K562 (cell line): ENCODE results near the gene PGAP2. TPM values are rescaled to one million over a fixed set of nuclear protein-coding genes. Genes with fewer than 3 reads are reported as not detected.

Experiments used
- HDAC1 ChIP-seq, 2 experiments: fragments of 450-650 bp; IDR thresholded peaks; 2 replicates each; pipeline ENCODE4 v1.6.1; 2016 to 2017; ENCODE audit warnings: inconsistent platforms in 1 of 2, mild to moderate bottlenecking in 1 of 2, moderate library complexity in 1 of 2
- HIVEP1 ChIP-seq: fragments of 250-450 bp; sonication (Bioruptor Pico); IDR thresholded peaks from 2 replicates; pipeline ENCODE4 v1.4.0; 2020; ENCODE audit warnings: mild to moderate bottlenecking
- MTA2 ChIP-seq: fragments of 450-650 bp; IDR thresholded peaks from 2 replicates; pipeline ENCODE4 v1.6.1; 2016; ENCODE audit warnings: low read depth
- NCOA2 ChIP-seq, 2 experiments: fragments of 450-650 bp; IDR thresholded peaks; 2 replicates each; pipeline ENCODE4 v1.6.1; 2018; ENCODE audit warnings: mild to moderate bottlenecking in 2 of 2, moderate library complexity in 1 of 2; ENCODE audit not compliant: partially characterized antibody in 2 of 2
- RCOR1 ChIP-seq, 2 experiments: IDR thresholded peaks; 2 replicates each; pipeline ENCODE4 v1.6.1; 2012; ENCODE audit warnings: low read depth in 2 of 2, low read length in 2 of 2, borderline replicate concordance in 1 of 2, improper control_type of control experiment in 1 of 2
- RFX1 ChIP-seq: fragments of 450-650 bp; IDR thresholded peaks from 2 replicates; pipeline ENCODE4 v1.6.1; 2016; ENCODE audit warnings: mild to moderate bottlenecking, moderate library complexity
- ZNF589 ChIP-seq: fragments of 200-800 bp; sonication (Bioruptor generic); IDR thresholded peaks from 2 replicates; pipeline ENCODE4 v1.6.1; 2016; ENCODE audit warnings: low read depth, missing genetic modification characterization, missing compliant biosample characterization
- polyA plus RNA-seq, 8 experiments: library from polyadenylated mRNA; depleted of rRNA in 4 of 8; stranded (reverse) in 5 of 8; unstranded in 3 of 8; fragments of >200 nt; fragmentation: Nextera tagmentation in 2 of 8; fragmentation: Illumina TruSeq in 1 of 8; extraction: Ambion mirVana in 2 of 8; extraction: Trizol in 1 of 8; gene quantifications; 2 replicates each; pipeline versions ENCODE4 v1.2.1 to v1.2.3, GENCODE V29; 2011 to 2014; ENCODE audit warnings: inconsistent platforms in 1 of 8, missing spikeins in 1 of 8
- total RNA-seq, 7 experiments: library from RNA; depleted of rRNA in 6 of 7; stranded (reverse); fragments of >200 nt in 6 of 7; fragmentation: Illumina TruSeq in 2 of 7; extraction: Trizol in 2 of 7; gene quantifications; 2 replicates each; pipeline versions ENCODE4 v1.2.1 to v1.2.3, GENCODE V29; 2011 to 2021; ENCODE audit warnings: low replicate concordance in 1 of 7
- TF ChIP-seq, protein P1 (sequence below): fragments of 450-650 bp; IDR thresholded peaks from 2 replicates; pipeline ENCODE4 v1.6.1; 2016; ENCODE audit warnings: mild to moderate bottlenecking, moderate library complexity
- TF ChIP-seq, protein P2 (sequence below), 2 experiments: fragments of 450-650 bp in 1 of 2; sonication (generic) in 1 of 2; formaldehyde crosslinking in 1 of 2; IDR thresholded peaks in 1 of 2; conservative IDR thresholded peaks in 1 of 2; 2 replicates each; pipeline versions ENCODE4 v1.6.1 to v1.8.1; 2016 to 2023; ENCODE audit warnings: mild to moderate bottlenecking in 2 of 2, moderate library complexity in 2 of 2, inconsistent platforms in 1 of 2, missing genetic modification reagents in 1 of 2

Gene PGAP2
- total and polyA plus RNA-seq, 9 of the 15 experiments (the other 6 are each of a cell fraction or from before 2014, with no cell fraction given), result 17.9 to 47.2 (median 33.7) TPM

DNA sequence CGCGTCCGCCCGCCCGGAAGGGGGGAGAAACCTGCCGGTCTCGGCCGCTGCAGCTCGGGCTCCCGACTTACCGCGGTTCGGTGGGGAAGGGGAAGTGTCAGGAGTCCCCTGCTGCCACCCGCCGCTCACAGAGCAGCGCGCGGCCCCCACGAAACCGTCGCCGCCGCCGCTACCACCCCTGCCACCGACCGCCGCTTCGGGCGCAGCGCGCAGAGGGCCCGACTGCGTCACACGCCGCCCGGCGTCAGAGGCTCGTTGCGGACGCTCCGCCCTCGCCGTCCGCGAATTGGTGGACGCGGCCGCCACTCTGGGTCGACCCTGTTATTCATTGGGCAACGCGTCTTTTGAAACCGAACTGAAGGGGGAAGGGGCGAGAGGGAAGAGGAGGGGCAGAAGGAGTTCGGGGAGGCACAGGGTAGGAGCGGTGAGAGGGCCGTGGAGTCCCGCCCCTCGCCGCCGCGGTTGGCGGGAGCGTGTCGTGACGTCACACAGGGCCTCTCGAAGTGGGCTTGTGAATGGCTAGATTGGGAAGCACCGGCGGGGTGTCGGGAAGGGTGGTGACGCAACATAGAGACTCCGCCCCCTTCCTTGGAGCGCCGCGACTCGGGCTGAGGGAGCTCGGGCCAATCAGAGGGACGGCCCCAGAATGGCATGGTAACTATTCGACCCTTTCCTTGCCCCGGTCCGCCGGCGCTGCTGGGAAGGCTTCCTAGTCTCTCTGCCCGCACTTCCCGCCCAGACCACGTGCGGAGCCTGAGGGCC lies 10.8 kb upstream of the PGAP2 start, which contains the start of gene NUP98 (continued):
- TF ChIP-seq NCOA2 (IDR thresholded peaks at IDR 0.05; ENCODE audit: partially characterized antibody in 2 of 2), result no peak
- TF ChIP-seq HDAC1 (IDR thresholded peaks at IDR 0.05), result peak in 1 of 2 experiments; percentile 79; a peak in 2 of 4 replicates
- TF ChIP-seq RFX1, result peak; percentile 76
- TF ChIP-seq, protein P1, sequence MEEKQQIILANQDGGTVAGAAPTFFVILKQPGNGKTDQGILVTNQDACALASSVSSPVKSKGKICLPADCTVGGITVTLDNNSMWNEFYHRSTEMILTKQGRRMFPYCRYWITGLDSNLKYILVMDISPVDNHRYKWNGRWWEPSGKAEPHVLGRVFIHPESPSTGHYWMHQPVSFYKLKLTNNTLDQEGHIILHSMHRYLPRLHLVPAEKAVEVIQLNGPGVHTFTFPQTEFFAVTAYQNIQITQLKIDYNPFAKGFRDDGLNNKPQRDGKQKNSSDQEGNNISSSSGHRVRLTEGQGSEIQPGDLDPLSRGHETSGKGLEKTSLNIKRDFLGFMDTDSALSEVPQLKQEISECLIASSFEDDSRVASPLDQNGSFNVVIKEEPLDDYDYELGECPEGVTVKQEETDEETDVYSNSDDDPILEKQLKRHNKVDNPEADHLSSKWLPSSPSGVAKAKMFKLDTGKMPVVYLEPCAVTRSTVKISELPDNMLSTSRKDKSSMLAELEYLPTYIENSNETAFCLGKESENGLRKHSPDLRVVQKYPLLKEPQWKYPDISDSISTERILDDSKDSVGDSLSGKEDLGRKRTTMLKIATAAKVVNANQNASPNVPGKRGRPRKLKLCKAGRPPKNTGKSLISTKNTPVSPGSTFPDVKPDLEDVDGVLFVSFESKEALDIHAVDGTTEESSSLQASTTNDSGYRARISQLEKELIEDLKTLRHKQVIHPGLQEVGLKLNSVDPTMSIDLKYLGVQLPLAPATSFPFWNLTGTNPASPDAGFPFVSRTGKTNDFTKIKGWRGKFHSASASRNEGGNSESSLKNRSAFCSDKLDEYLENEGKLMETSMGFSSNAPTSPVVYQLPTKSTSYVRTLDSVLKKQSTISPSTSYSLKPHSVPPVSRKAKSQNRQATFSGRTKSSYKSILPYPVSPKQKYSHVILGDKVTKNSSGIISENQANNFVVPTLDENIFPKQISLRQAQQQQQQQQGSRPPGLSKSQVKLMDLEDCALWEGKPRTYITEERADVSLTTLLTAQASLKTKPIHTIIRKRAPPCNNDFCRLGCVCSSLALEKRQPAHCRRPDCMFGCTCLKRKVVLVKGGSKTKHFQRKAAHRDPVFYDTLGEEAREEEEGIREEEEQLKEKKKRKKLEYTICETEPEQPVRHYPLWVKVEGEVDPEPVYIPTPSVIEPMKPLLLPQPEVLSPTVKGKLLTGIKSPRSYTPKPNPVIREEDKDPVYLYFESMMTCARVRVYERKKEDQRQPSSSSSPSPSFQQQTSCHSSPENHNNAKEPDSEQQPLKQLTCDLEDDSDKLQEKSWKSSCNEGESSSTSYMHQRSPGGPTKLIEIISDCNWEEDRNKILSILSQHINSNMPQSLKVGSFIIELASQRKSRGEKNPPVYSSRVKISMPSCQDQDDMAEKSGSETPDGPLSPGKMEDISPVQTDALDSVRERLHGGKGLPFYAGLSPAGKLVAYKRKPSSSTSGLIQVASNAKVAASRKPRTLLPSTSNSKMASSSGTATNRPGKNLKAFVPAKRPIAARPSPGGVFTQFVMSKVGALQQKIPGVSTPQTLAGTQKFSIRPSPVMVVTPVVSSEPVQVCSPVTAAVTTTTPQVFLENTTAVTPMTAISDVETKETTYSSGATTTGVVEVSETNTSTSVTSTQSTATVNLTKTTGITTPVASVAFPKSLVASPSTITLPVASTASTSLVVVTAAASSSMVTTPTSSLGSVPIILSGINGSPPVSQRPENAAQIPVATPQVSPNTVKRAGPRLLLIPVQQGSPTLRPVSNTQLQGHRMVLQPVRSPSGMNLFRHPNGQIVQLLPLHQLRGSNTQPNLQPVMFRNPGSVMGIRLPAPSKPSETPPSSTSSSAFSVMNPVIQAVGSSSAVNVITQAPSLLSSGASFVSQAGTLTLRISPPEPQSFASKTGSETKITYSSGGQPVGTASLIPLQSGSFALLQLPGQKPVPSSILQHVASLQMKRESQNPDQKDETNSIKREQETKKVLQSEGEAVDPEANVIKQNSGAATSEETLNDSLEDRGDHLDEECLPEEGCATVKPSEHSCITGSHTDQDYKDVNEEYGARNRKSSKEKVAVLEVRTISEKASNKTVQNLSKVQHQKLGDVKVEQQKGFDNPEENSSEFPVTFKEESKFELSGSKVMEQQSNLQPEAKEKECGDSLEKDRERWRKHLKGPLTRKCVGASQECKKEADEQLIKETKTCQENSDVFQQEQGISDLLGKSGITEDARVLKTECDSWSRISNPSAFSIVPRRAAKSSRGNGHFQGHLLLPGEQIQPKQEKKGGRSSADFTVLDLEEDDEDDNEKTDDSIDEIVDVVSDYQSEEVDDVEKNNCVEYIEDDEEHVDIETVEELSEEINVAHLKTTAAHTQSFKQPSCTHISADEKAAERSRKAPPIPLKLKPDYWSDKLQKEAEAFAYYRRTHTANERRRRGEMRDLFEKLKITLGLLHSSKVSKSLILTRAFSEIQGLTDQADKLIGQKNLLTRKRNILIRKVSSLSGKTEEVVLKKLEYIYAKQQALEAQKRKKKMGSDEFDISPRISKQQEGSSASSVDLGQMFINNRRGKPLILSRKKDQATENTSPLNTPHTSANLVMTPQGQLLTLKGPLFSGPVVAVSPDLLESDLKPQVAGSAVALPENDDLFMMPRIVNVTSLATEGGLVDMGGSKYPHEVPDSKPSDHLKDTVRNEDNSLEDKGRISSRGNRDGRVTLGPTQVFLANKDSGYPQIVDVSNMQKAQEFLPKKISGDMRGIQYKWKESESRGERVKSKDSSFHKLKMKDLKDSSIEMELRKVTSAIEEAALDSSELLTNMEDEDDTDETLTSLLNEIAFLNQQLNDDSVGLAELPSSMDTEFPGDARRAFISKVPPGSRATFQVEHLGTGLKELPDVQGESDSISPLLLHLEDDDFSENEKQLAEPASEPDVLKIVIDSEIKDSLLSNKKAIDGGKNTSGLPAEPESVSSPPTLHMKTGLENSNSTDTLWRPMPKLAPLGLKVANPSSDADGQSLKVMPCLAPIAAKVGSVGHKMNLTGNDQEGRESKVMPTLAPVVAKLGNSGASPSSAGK, result no peak; the same call in 1 of the 2 replicates
- TF ChIP-seq RCOR1 (IDR thresholded peaks at IDR 0.05; ENCODE audit: borderline replicate concordance in 1 of 2, low read depth in 2 of 2, low read length in 2 of 2), result no peak
- TF ChIP-seq HIVEP1 (CRISPR knock-in tag), result no peak
- peak; percentile 80; the same call in 1 of the 2 replicates for TF ChIP-seq ZNF589
- TF ChIP-seq MTA2, result no peak
- TF ChIP-seq, protein P2, sequence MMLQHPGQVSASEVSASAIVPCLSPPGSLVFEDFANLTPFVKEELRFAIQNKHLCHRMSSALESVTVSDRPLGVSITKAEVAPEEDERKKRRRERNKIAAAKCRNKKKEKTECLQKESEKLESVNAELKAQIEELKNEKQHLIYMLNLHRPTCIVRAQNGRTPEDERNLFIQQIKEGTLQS (IDR thresholded peaks at IDR 0.05), result peak; percentile 100
- TF ChIP-seq, protein P2 (CRISPR knock-in tag; conservative IDR thresholded peaks at IDR 0.05), result peak; percentile 95
